NCI-H128 (cell line): ENCODE results near the gene C9orf50.

Experiments used
- DNase-seq: peaks from one replicate; lab custom pipeline; 2025; ENCODE audit not compliant: unreplicated experiment; lab: John Stamatoyannopoulos, UW

Gene C9orf50

DNA sequence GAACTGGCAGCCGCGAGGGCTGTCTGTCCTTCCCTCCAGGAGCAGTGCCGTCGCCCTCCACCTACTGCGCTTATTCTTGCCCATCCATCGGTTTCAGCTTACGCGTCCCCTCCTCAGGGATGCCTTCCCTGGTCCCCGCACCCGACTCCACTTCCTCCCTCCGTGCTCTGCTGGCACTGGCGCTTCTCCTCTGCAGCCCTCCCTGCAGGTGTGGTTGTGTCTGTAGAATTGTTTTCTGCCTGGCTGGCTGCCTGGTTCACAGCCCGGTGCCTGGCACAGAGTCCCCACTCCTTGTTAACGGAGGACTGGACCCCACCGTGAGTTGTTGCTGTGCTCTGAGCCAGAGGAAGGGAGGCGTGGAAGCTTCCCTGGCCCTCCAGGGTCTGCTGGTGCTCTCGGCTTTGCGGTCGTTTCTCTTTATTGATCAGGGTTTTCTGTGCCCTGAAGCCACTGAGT, 10.8 kb upstream of the C9orf50 start:
- DNase-seq = no peak

DNA sequence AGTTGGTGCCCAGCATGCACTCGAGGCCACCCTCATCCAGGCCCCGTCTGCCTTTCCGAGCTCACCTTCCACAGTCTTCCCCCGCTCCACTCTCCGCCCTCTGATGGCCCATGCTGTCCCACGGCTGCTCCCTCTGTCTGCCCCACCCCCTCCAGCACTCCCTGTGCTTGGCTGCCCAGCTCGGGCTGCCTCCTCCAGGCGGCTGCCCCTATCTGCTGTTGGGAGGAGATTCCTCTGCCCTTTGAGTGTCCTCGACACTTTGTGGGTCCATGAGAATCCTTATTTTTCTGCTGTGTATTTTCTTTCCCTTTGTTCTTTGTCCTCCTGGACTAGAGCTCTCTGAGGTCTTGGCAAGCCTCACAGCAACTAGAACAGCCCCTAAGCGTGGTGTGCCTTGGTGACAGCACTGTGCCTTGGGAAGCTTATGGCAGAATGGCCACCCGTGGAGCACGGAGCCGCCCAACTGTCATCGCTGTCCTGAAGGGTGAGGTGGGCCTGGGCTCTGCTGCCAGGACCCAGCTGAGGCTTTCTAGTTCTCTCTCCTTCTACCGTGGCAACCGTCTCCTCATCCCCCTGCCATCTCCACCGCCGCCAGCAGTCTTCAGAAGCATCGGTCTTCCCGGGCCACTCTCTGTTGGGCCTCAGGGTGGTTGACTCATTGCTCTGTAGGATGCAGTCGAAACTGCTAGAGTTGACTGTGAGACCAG, 10.2 kb upstream of the C9orf50 start:
- no peak for DNase-seq

DNA sequence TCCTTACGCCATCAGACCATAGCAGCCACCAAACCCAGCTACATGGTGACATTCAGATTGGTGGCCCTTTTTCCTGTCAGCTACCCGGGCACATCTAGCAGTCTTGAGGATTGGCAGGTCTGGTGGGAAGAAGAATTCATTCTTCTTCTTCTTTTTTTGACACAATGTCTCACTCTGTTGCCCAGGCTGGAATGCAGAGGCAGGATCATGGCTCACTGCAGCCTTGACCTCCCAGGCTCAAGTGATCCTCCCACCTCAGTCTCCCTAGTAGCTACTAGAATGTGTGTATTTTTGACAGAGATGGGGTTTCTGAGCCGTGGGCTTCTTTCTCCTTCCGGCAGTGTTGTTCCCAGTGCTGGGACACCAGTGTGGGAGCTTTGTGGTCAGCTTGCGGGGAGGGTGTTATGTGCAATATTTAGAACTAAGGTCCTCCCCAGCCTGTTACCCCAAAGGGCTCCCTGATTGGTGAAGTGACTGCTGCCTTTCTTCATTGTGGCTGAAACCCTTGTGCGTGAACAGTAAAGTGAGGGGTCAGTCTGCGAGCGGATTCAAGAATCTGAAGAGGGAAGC, 8.4 kb upstream of the C9orf50 start:
- no peak for DNase-seq

DNA sequence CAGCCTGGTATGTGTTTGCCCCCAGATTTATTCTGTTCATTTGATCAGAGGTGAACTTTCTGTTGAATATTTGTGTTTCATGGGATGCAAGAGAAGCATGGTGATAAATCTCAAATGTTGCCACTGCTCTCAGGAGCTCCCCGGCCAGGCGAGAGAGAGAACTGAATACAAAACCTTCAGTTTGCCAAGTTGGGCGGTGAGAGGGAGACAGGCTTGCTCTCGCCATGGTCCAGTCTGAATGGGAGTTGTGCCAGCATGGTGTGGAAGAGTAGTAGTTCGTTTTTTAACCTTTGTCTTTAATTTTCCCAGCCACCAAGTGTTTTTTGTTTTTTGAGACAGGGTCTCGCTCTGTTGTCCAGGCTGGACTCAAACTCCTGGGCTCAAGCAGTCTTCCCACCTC, 7.8 kb upstream of the C9orf50 start:
- no peak for DNase-seq

DNA sequence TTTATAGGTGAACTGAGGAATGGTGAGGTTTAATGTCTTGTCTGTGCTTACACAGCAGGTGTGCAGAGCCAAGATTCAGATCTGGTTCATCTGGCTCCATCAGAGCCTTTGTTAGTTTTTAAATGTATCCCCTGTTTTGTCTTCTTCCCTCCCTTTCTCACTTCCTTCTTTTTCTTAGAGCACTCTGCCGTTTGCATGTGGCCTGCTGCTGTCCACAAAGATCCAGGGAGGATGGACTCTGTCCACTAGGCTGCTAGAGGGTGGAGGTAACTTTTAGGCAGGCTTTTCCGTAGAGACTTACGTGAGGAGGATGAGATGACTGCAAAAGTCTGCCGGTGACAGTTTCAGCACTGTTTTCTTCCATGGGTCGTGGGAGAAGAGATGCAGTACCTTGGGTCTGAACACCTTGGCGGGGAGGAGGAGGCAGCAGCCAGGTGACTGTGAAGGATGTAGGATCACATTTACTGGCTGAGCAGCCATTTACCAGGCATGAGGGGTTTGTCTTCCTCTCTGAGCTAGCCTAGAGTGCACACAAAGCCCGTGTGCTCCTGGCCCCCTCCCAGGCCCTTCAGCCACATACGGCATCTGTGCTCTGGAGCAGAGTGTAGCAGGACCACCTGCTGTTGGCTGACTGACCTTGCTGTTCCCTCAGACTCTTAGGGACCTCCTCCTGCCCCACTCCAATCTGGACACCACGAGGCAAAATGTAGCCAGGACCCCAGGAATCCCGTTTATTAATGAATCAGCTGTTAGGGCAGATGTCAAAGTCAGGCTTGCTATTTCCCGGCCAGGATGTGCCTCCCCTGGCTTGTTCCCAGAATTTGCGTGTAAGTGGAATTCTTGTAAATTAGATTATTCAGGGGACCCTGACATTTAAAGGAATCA, 6.9 kb upstream of the C9orf50 start:
- DNase-seq = no peak

DNA sequence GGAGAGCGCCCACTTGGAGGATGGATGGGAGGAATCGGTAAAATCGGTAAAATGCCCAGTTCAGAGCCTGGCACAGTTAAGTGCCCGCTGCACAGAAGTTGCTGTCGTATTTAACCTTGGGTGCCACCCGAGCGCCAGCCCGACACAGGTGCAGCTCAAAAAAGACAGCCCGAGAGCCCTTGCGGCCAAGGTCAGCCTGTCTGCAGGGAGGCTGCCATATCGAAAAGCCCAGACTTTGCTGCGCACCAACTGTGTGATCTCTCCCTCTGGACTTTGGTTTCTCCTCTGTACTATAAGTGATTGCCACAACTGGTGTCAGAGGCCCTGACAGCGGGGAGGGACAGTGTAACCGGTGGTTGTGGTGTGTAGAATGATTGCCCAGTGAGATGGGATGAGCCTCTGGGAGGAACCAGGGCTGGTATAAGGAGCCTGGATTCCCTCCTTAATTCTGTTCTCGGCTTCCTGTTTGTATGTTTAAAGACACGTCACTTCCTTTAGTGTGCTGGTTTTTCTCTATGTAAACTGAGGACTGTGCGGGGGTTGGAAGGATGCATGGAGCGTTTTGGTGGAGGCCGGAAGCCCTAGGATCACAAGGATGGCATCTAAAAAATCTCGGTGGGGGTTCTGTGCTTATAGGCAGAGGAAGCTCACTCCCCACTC, 5.9 kb upstream of the C9orf50 start:
- no peak for DNase-seq

DNA sequence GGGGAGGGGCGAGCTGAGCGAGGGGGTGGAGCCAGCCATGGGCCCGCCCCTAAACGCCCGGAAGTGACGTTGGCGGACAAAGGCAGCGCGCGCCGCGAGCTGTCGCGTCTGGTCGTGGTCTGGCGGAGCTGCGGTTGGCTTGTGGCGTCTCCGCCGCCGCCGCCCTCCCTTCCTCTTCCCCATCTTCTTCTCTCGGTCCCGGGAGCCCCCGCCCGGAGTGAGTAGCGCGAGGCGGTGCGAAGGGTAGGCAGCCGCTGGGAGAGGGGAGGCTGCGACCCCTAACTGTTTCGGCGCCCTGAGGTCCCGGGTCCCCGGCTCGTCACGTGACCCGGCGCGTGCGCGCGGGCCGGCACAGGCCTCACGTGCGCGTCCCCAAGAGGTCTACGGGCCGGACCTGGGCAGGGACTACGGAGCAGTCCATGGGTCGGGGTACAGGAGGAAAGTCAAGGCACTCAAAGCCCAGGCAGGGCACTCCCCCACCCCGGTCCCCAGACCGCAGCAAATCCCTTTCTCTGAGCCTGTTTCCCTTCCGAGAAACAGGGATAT, 5.3 kb upstream of the C9orf50 start, which contains the start of gene NTMT1:
Gene NTMT1, plus strand, starts transcription at position 85 of the 546 bp plus-strand sequence. CDS start 6,541 bp downstream, outside the sequence.
- DNase-seq = peak; percentile 55

DNA sequence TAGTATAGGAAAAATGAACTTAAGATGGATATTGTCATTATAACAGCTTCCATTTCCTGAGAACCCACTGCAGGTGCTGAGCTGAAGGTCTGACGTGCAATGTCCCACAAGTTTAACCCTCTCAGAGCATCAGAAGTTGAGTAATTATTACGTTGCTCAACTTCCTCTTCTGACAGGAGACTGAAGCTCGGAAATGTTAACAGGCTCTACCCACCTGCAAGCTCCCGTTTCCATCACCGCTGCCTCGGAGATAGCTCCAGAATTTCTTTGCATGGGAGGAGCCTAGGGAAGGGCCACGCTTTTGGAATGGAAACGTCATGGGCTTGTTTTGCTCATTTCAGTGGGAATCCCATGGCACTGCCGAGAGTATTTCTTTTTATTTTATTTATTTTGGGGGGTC, 4.0 kb upstream of the C9orf50 start:
- no peak for DNase-seq

DNA sequence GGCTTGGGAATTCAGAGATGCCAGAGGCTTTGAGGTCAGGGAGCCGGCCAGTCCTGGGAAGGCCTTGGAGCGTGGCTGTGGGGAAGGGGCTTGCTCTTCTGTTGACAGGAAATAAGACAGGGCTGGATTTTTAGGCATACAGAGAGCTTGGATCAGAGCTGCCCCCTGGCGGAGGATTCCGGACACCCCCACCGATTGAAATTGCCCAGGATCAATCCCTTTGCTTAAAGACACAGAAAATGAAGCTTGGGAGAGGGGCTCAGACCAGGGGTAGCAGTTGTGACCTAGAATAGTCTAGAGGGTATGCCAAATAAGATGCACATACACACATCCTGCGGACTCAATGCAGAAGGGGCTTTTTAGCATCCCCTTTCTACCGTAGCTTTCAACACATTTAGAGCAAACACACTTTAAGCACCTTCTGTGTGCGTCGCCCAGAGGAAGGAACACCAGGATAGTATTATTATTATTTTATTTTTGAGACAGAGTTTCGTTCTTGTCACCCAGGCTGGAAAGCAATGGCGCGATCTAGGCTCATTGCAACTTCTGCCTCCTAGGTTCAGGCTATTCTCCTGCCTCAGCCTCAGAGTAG, 3.4 kb upstream of the C9orf50 start:
- peak; percentile 16 for DNase-seq

DNA sequence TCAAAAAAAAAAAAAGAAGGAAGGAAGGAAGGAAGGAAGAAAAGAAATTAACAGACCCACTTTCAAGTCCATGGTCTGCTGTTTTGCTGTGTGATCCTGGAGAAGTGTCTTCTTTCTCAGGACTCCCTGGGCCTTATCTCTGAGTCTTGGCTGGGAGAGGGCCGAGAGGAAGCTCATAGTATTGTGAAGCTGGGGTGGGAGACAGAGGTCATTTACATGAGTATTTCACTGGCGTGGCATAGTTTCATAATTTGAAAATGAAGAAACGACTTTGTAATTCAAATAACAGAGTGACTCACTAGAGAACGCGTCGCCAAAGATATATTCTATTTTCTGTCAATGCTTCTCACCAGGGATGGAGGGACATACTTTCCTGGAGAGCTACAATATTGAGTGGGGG, 2.4 kb upstream of the C9orf50 start:
- no peak for DNase-seq

DNA sequence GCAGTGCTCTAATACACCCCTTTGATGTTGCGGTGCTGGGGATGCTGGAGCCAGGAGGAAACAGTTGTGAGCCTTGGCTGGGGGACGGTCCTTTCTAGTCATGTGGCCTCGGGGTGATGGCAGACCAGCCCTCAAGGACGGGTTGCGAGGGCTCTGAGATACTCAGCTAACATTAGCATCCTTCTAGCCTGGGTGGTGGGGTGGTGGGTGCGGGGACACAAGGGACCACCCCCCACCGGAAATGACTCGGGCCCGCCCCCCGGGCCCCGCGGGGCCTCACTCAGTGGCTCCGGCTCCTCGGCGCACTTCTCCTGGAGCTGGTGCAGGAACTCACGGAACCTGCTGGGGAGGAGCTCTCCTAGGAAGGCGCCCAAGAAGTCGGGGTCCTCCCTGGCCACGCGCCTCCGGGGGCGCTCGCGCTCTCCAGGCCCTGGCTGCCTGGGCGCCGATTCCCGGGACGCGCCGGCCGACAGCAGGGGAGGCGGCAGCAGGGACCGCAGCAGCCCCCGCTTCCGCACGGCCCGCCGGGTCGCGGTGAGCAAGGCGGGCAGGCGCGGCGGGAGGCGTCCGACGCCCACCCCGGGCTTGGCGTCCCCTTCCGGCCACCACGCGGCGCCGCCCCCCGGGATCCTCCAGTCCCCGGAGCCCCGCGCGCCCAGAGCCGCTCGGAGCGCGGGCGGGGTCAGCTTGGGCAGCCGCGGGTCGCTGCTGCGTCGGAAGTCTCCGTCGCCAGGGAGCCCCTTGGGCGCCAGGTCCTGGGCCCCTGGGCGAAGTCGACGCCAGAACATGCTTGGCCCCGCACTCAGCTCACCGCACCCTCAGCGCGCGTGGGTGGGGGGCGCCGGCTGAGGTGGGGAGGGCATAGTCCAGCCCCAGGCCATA, 873 bp downstream of the C9orf50 start:
- no peak for DNase-seq

DNA sequence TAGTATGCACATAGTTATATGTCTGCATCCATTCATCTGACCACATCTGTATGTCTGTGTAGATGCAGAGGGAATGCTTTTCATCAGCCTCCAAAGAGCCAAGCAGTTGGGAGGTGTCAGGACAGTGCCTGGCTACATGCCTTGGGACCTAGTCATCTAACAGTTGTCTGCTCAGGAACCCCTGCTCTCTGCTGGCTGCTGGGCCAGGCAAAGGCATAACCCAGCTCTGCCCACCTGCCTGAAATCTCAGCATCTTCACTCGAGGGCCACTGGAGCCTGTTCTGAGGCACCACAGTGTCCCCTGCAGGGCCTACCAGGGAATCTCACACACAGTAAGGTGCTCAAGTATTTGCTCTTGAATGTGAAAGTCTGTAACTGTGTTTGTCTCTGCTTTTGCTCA, 3.7 kb downstream of the C9orf50 start:
- peak; percentile 28 for DNase-seq

DNA sequence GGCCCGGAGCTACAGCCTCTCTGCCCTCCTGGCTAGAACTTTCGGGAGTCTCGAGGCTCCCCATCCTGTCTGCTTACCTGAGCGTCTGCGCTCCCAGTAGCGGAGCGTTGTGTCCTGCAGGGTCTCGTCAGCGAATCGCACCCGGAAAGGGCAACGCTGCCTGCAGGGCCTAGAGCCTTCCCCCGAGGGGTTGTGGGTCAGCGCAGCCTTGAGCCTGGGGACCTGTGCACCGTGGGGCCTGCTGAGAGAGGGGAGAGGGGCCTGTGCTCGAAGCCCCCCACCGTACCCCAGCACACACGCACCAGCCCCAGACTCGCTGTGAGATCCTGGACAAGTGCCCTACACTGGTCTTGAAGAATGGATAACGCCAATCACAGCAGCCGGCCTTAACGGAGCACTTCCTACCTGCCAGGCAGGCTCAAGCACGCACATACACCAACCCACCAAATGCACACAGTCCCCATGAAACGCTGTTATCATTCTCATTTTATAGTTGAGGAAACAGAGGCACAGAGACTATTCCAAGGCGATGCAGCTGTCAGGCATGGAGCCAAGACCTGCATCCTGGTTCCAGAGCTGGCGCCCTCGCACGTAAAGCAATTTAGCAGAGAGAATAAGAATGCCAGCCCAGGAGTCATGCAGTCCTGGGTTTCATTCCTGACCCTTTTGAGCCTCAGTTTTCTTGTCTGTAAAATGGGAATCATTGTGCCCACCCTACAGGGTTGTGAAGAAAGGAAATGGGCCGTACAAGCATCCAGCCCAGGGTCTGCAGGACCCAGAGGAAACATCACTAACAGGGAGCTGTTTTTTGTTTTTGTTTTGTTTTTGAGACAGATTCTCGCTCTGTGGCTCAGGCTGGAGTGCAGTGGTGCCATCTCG, 5.3 kb downstream of the C9orf50 start:
- no peak for DNase-seq

DNA sequence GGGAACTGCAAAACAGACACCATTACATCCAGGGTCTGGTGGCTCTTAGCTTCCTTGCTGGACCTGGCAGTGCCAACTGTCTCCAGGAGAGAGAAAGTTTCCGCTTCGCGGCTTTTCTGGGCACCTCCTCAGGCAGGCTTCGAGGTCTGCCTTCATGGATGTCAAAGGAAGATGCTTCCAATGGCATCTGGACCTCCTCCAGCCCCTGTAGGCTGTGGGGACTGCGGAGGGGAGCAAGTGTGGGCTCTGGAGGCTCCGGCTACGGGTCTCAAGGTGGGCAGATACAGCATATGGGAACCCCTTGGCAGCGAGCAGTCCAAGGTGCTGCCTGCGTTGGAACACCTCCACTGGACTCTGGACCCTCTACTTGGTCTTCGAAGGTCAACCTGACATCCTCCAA, 6.0 kb downstream of the C9orf50 start:
- DNase-seq = no peak

DNA sequence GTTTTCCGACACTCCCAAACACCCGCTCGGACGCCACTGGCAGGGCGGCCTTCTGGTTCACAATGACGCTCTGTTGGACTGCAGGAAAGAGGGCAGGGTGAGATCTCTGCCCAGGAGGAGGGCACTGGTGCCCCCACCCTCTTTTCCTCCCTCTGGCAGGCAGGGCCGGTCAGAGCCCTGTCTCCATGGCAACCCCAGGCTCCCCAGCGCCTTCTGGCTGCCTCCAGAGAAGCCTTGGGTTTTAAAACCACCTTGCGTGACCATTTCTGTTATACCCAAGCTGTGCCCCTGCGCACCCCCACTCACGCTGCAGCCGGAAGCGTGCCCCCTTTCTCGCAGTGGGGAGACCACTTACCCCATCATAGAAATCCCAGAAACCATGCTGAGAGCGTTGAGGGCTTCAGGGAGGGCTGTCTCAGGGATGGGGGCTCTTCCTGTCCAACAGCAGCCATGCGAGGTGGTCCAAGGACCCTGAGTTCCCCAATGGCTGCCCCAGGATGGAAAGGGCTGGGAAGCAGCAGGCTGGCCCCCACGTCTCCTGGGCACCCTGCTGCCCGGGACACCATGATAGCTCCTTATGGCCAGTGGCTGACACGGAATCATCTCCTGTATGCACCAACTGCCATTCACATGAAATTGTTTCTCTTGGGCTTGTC, 7.3 kb downstream of the C9orf50 start:
- DNase-seq = no peak

DNA sequence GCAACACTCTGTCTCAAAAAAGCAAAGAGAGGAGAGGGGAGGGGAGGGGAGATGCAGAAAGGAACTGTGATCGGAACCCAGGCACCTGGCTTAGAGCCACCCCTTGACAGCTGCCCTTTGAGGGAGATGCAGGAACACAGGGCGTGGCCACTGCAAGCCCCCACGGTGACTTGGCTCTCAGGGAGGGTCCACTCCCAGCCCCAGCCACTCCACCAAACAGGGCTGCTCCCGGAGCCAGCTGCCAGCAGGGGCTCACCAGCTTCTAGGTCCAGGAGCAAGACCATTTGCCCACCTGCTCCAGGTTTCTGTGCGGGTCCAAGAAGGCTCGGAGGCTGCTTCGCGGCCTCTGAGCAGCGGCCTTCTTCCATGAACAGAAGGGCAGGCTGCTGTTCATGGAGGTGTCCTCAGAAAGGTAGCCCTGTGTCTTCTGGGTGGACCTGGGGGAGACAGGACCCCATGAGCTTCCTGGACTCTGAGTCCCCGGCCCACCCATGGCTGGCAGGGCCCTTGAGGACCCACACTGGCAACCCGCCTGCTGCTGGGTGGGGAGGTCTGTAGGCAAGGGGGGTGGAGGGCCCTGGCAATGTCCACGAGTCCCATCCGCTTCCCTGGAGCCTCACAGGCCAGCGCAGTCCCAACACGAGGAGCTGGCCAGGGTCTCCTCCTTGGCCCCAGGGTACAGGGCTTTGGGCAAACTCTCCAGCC, 7.9 kb downstream of the C9orf50 start:
- no peak for DNase-seq

DNA sequence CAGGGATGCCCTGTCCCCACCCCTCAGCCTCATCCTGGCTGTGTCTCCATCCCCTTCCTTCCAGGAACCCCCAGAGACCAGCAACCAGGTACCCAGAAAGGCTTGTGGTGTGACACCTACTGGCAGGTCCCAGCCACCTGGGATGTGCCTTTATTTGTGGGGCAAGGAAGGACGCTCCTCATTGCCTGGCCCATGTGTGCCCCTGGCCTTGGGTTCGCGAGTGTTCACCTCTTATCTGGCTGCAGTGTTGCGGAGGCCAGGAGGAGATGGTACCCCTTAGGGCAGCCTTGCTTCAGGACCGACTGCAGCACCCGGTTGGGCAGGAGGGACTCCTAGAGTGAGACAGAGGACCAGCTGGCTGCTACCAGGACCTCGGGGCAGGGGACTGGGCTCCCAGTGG, 8.8 kb downstream of the C9orf50 start:
- no peak for DNase-seq
